Nephron progenitor cell (in vitro differentiated cells): ENCODE data around the gene FGD5.

ENCODE experiments used
- DNase-seq: peaks from one replicate; pipeline ENCODE4 v3.0.0; 2021
- H3K27ac Mint-ChIP-seq: 2 replicates; pipeline ENCODE4 v1.8.0; 2021; ENCODE audit warnings: mild to moderate bottlenecking, moderate library complexity, mixed read lengths
- H3K27me3 Mint-ChIP-seq: 2 replicates; pipeline ENCODE4 v1.8.0; 2021; ENCODE audit warnings: mild to moderate bottlenecking, low read depth, mixed read lengths; ENCODE audit not compliant: poor library complexity
- H3K36me3 Mint-ChIP-seq: 2 replicates; pipeline ENCODE4 v1.8.0; 2021; ENCODE audit warnings: low read depth, mixed read lengths
- H3K4me1 Mint-ChIP-seq: 2 replicates; pipeline ENCODE4 v1.8.0; 2021; ENCODE audit warnings: mixed read lengths
- H3K4me3 Mint-ChIP-seq: 2 replicates; pipeline ENCODE4 v1.8.0; 2021; ENCODE audit warnings: mild to moderate bottlenecking, moderate library complexity, mixed read lengths
- H3K9me3 Mint-ChIP-seq: 2 replicates; pipeline ENCODE4 v1.8.0; 2021; ENCODE audit warnings: mild to moderate bottlenecking, moderate library complexity, mixed read lengths
- TF ChIP-seq, protein P1 (sequence below): fragments of 200-600 bp; sonication (generic); IDR thresholded peaks from 2 replicates; pipeline ENCODE4 v1.5.0; 2021; ENCODE audit warnings: antibody characterized with exemption

The FGD5 gene

DNA sequence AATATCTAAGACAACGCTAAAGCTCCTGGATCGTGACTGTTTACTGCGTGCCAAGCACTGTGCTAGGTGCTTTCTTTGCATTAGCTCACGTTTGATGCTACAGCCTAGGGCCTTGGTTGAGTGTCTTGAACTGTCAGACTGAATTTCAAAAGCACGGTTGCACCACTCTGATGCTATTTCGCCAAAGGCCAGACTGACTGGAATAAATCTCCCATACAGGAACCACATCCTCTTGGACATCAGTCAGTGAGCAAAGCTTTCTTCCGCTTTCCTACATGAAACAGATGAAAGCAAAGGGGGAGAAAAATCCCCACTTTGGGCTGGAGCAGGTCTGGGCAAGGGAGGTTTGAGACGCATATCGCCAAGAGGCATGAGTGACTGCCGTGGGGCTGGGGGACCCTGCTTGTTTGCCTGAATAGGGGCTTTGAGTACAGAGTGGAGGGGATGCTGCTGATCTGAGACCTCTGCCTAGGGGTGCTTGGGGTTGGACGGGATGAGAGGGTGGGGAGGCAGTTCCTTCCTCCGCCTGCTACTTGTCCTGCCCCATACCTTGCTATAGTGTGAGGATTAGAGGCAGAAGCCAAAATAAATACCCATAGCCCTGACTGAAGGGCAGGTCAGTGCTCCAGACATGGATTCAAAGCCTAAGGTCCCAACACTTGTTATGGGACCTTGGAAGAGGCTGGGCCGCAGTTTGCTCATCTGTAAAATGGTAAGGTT, 5.3 kb downstream of the FGD5 start:
- no peak for DNase-seq
- H3K36me3 Mint-ChIP-seq: peaks cover 5% of the 10 kb centered on the region
- TF ChIP-seq, protein P1, sequence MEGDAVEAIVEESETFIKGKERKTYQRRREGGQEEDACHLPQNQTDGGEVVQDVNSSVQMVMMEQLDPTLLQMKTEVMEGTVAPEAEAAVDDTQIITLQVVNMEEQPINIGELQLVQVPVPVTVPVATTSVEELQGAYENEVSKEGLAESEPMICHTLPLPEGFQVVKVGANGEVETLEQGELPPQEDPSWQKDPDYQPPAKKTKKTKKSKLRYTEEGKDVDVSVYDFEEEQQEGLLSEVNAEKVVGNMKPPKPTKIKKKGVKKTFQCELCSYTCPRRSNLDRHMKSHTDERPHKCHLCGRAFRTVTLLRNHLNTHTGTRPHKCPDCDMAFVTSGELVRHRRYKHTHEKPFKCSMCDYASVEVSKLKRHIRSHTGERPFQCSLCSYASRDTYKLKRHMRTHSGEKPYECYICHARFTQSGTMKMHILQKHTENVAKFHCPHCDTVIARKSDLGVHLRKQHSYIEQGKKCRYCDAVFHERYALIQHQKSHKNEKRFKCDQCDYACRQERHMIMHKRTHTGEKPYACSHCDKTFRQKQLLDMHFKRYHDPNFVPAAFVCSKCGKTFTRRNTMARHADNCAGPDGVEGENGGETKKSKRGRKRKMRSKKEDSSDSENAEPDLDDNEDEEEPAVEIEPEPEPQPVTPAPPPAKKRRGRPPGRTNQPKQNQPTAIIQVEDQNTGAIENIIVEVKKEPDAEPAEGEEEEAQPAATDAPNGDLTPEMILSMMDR: no peak
- peaks cover 19% of the 10 kb centered on the region for H3K27me3 Mint-ChIP-seq
- peaks cover 50% of the 10 kb centered on the region for H3K4me1 Mint-ChIP-seq
- no peak overlapping the region for H3K27ac Mint-ChIP-seq
- no peaks in the 10 kb centered on the region for H3K9me3 Mint-ChIP-seq
- no peak overlapping the region for H3K4me3 Mint-ChIP-seq

DNA sequence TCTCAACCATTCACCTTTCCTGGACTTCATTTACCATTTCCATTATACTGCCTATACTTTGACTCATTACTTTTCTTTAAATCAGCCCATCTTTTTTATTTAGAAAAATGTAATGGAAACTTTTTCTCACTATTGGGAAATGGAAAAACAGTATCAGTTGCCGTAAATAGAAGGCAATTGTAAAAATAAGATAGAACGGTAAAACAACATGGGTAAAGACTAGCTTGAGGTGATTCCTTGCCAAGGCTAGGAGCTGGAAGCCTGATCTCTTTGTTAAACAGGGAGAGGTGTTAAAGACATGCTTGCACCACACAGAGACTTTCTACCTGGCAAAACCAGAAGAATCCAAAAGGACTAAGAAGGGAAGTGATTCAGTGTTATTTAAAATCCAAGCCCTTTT, 5.9 kb downstream of the FGD5 start:
- TF ChIP-seq, protein P1: no peak
- peaks cover 5% of the 10 kb centered on the region for H3K36me3 Mint-ChIP-seq
- H3K27me3 Mint-ChIP-seq: peaks cover 17% of the 10 kb centered on the region
- H3K4me1 Mint-ChIP-seq: peaks cover 56% of the 10 kb centered on the region
- no peak overlapping the region for H3K27ac Mint-ChIP-seq
- no peak overlapping the region for H3K4me3 Mint-ChIP-seq
- H3K9me3 Mint-ChIP-seq: no peaks in the 10 kb centered on the region
- DNase-seq: no peak

- peaks cover 14% of the 10 kb centered on the region for H3K27me3 Mint-ChIP-seq
- H3K4me1 Mint-ChIP-seq: peaks cover 68% of the 10 kb centered on the region
- no peaks in the 10 kb centered on the region for H3K36me3 Mint-ChIP-seq
- TF ChIP-seq, protein P1: no peak
- no peak for DNase-seq
- H3K4me3 Mint-ChIP-seq: no peak overlapping the region
- H3K9me3 Mint-ChIP-seq: no peaks in the 10 kb centered on the region
- no peak overlapping the region for H3K27ac Mint-ChIP-seq
These were observed 7.3 kb downstream of the FGD5 start for GRCh38 chr3:14826069-14826468.

GRCh38 chr3:14827776-14828175, 9.0 kb downstream of the FGD5 start:
- Mint-ChIP-seq H3K27me3 (peaks cover 19% of the 10 kb centered on the region), H3K36me3 (no peaks in the 10 kb centered on the region), H3K27ac (peak overlapping the region; percentile 3), H3K4me3 (no peak overlapping the region), H3K4me1 (peaks cover 66% of the 10 kb centered on the region), H3K9me3 (no peaks in the 10 kb centered on the region)
- TF ChIP-seq, protein P1: no peak
- no peak for DNase-seq

DNA sequence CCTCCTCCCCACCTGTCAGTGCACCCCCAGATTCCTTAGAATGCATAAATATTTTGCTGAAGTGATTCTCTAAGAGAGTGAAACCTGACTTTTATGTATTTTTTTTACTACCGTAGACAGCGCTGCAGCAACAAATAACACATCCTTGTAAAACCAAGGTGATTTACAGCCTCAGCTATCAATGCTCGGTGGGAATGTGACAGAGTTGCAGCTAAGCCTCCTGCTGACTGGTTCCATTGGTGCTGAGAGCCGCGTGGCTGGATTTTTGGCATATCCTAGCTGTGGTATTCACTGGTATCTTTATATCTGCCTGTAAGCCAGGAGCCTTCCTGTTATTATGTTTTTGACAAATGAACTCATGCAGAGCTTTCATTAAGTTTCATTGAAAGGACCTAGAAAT, 11.0 kb downstream of the FGD5 start:
- peak; percentile 42 for DNase-seq
- no peak overlapping the region for H3K4me3 Mint-ChIP-seq
- H3K27me3 Mint-ChIP-seq: peaks cover 13% of the 10 kb centered on the region
- H3K9me3 Mint-ChIP-seq: no peaks in the 10 kb centered on the region
- peaks cover 52% of the 10 kb centered on the region for H3K4me1 Mint-ChIP-seq
- H3K27ac Mint-ChIP-seq: no peak overlapping the region
- TF ChIP-seq, protein P1: no peak
- H3K36me3 Mint-ChIP-seq: no peaks in the 10 kb centered on the region

DNA sequence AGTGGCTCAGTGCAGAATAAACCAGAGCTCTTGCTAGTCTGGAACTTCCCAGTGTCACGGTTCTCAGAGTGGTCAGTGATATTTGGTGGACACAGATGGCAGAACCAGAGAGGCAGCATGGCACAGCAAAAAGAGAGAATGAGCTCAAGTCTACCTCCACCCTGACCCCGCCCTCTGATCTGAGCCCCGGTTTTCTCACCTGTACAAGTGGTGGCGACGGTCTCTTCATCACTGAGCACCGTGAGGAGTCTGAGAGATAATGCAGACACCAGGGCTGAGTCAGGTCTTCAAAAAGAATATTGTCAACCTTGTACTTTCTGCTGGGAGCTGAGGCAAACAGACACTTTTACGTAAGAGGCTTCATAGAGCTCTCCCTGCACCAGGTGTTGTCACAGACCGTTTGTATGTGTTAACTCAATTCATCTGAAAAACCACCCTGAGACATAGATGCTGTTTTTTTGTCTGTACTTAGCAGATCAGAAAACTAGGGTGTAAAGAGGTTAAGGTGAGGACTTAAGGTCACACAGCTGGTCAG, 13.2 kb downstream of the FGD5 start:
- Mint-ChIP-seq H3K4me1 (peaks cover 57% of the 10 kb centered on the region), H3K36me3 (no peaks in the 10 kb centered on the region), H3K4me3 (no peak overlapping the region), H3K27ac (no peak overlapping the region), H3K9me3 (no peaks in the 10 kb centered on the region), H3K27me3 (peaks cover 17% of the 10 kb centered on the region)
- TF ChIP-seq, protein P1: no peak
- no peak for DNase-seq
